Femur (tissue), 1 donor: Measurements from ENCODE around the gene UBE2R2.
"Not testable (repeated sequence)": the region's sequence is repeated elsewhere in the genome, so short reads cannot be mapped to it uniquely, and the experiment has no call there.

ENCODE experiments used
- DNase-seq: peaks from one replicate; pipeline ENCODE4 v3.0.0-alpha.2; 2017

UBE2R2 gene

GRCh38 chr9:33816327-33817252 is at the start of gene UBE2R2:
TSS of gene UBE2R2 (plus strand) at chr9:33817160. CDS start at chr9:33817758, 598 bp downstream.
- DNase-seq = peak; percentile 97

GRCh38 chr9:33770156-33770880 is 46.6 kb upstream of the UBE2R2 start:
- not testable (repeated sequence) for DNase-seq

- DNase-seq = not testable (repeated sequence)
Measured at GRCh38 chr9:33773135-33773534, 43.8 kb upstream of the UBE2R2 start.

GRCh38 chr9:33774074-33774659 is 42.8 kb upstream of the UBE2R2 start:
- not testable (repeated sequence) for DNase-seq

GRCh38 chr9:33776578-33776977 is 40.4 kb upstream of the UBE2R2 start:
- no peak for DNase-seq

- DNase-seq = peak; percentile 28
Measured at GRCh38 chr9:33778700-33779351, 38.1 kb upstream of the UBE2R2 start.

GRCh38 chr9:33780276-33780675 is 36.7 kb upstream of the UBE2R2 start:
- no peak for DNase-seq

GRCh38 chr9:33781736-33782135 is 35.2 kb upstream of the UBE2R2 start:
- DNase-seq = no peak

- DNase-seq = no peak
Measured at GRCh38 chr9:33782395-33783152, 34.4 kb upstream of the UBE2R2 start.

GRCh38 chr9:33785914-33786313 is 31.0 kb upstream of the UBE2R2 start:
- no peak for DNase-seq

GRCh38 chr9:33786681-33787080 is 30.3 kb upstream of the UBE2R2 start:
- DNase-seq = no peak

- no peak for DNase-seq
Measured at GRCh38 chr9:33787839-33788238, 29.1 kb upstream of the UBE2R2 start.

- DNase-seq = not testable (repeated sequence)
Measured at GRCh38 chr9:33789429-33789828, 27.5 kb upstream of the UBE2R2 start.

GRCh38 chr9:33791117-33791516 is 25.8 kb upstream of the UBE2R2 start:
- DNase-seq = no peak

- not testable (repeated sequence) for DNase-seq
Measured at GRCh38 chr9:33793496-33793895, 23.5 kb upstream of the UBE2R2 start.

- no peak for DNase-seq
Measured at GRCh38 chr9:33794560-33794959, 22.4 kb upstream of the UBE2R2 start.

GRCh38 chr9:33795281-33795680 is 21.7 kb upstream of the UBE2R2 start, which contains the start of gene PRSS3:
TSS of gene PRSS3 (plus strand) at chr9:33795561. CDS start at chr9:33795574, 13 bp downstream.
- DNase-seq = no peak

- no peak for DNase-seq
Measured at GRCh38 chr9:33795819-33796218, 21.1 kb upstream of the UBE2R2 start.

- DNase-seq = not testable (repeated sequence)
Measured at GRCh38 chr9:33796679-33797078, 20.3 kb upstream of the UBE2R2 start.

- no peak for DNase-seq
Measured at GRCh38 chr9:33797837-33798236, 19.1 kb upstream of the UBE2R2 start.

- no peak for DNase-seq
Measured at GRCh38 chr9:33798545-33798944, 18.4 kb upstream of the UBE2R2 start.
